Measurements from ENCODE around the gene SP2. TPM values are rescaled to one million over a fixed set of nuclear protein-coding genes. Genes with fewer than 3 reads are reported as not detected.

SP2 gene
- total RNA-seq, 2 experiments from 2014 or later, result 17.4 to 19.5 TPM

DNA sequence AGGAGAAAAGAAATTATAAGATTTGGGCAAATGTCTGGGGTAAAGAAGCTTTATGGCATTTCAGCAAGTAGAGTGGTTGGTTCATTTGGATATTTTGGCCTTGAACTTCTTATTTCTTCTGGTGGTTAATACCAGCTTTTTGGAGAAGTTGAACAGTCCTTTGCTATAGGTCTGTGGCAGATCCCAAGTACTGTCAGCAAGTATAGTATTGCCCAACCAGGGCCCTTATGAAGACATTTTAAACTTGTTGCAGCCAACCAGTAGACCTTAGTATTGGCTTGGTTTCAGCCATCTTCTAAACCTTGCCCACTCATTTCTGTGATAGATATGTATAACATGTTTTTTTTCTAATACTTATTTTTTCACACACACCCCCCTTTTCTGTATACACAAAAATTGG, 2.2 kb downstream of the SP2 start:
- Mint-ChIP-seq H3K4me3 (no peak overlapping the region), H3K4me1 (ENCODE audit: low read depth) (peaks cover 49% of the 10 kb centered on the region), H3K9me3 (no peaks in the 10 kb centered on the region), H3K36me3 (ENCODE audit: low read depth) (peaks cover 11% of the 10 kb centered on the region), H3K27ac (no peak overlapping the region), H3K27me3 (ENCODE audit: low read depth) (no peaks in the 10 kb centered on the region)
- CTCF ChIA-PET, result no interaction called here
- intact Hi-C loops (cut with micrococcal nuclease), result loop anchor here (5.0 kb wide), 1 partner anchor 114 kb away; no protein-coding TSS in a partner anchor
- no peak for DNase-seq

DNA sequence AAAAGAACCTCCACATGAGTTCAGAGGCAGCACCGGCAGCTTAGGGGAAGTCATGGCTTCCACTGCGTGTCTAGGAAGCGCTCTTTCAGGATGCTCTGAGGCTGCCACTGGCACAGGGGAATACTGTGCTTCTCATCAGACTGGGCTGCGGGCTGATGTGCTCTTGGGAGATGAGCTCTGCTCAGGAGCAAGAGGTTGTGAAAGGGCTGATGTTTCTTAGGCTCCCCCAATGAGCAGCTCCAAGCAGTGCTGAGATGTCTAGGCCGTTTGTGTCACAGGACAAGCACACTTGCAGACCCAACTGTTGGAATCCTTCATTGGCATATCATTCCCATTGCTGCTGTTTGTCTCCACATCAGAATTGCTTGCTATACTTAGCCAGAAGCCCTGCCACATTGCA, 3.6 kb downstream of the SP2 start:
- DNase-seq, result no peak
- CTCF ChIA-PET, result no interaction called here
- Mint-ChIP-seq H3K27ac (no peak overlapping the region), H3K27me3 (ENCODE audit: low read depth) (no peaks in the 10 kb centered on the region), H3K4me3 (no peak overlapping the region), H3K9me3 (no peaks in the 10 kb centered on the region), H3K36me3 (ENCODE audit: low read depth) (peaks cover 14% of the 10 kb centered on the region), H3K4me1 (ENCODE audit: low read depth) (peaks cover 44% of the 10 kb centered on the region)
- intact Hi-C loops (cut with micrococcal nuclease), result loop anchor here (5.0 kb wide), 1 partner anchor 113 kb away; no protein-coding TSS in a partner anchor

GRCh38 chr17:47901423-47901822, 5.4 kb downstream of the SP2 start:
- Mint-ChIP-seq H3K4me3 (no peak overlapping the region), H3K9me3 (no peaks in the 10 kb centered on the region), H3K36me3 (ENCODE audit: low read depth) (peaks cover 16% of the 10 kb centered on the region), H3K4me1 (ENCODE audit: low read depth) (peaks cover 43% of the 10 kb centered on the region), H3K27me3 (ENCODE audit: low read depth) (no peaks in the 10 kb centered on the region), H3K27ac (no peak overlapping the region)
- DNase-seq, result no peak
- intact Hi-C loops (cut with micrococcal nuclease), result no loop called here
- CTCF ChIA-PET, result interaction anchor here (0.8 to 1.2 kb wide), 2 partner anchors 11 to 119 kb away, joined by 4 to 5 read pairs; no protein-coding TSS in a partner anchor

- CTCF ChIA-PET, result interaction anchor here (0.9 kb wide), 1 partner anchor 47 kb away, joined by 3 read pairs; no protein-coding TSS in a partner anchor
- Mint-ChIP-seq H3K4me3 (no peak overlapping the region), H3K9me3 (no peaks in the 10 kb centered on the region), H3K27ac (no peak overlapping the region), H3K27me3 (ENCODE audit: low read depth) (no peaks in the 10 kb centered on the region), H3K4me1 (ENCODE audit: low read depth) (peaks cover 39% of the 10 kb centered on the region), H3K36me3 (ENCODE audit: low read depth) (peaks cover 11% of the 10 kb centered on the region)
- intact Hi-C loops (cut with micrococcal nuclease), result no loop called here
- DNase-seq, result no peak
These were observed 6.2 kb downstream of the SP2 start for GRCh38 chr17:47902039-47902744.

DNA sequence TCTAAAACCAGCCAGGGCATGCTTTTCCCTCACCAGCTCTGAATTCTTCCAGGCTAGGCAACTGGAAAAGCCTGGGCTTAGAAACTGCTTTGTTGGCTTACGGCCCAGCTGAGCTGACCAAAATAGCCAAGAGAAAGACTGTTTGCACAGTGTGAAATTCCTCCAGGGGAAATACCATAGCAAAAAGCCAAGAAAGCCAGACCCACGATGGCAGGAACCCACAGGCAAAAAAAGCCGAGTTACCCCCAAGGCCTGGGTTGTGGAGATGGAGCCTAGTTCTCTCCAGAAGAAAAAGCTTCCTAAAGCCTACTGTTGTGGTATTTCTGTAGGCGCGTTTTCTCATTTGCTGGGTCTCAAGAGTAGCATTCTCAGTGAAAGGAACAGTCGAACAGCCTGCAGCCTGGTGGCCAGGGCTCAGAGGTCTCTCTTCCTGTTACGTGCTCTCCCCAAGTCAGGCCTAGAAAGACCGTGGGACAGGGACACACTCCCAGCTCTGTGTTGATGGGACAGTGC, 9.2 kb downstream of the SP2 start:
- no peak for DNase-seq
- peaks cover 12% of the 10 kb centered on the region for H3K36me3 Mint-ChIP-seq (ENCODE audit: low read depth)
- H3K4me1 Mint-ChIP-seq (ENCODE audit: low read depth), result peaks cover 23% of the 10 kb centered on the region

DNA sequence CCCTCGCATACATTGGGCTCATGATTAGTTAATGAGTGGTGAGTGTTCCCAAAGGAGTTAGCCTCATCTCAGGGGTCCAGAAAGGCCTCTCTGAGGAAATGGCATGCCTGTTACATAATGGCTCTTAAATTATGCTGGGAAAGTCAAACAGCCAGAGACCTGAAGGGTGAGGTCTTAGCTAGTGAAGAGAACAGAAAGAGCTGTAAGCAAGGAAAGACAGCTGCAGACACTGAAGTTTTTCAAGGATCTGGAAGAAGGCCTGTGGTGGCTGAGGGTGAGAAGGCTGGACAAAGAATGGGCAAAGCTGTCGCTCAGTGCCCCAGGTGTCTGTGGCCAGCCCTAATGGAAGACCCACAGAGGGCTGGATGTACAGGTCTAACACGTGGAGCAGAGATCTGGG, 10.4 kb downstream of the SP2 start:
- Mint-ChIP-seq H3K36me3 (ENCODE audit: low read depth) (peaks cover 12% of the 10 kb centered on the region), H3K4me3 (no peak overlapping the region), H3K27me3 (ENCODE audit: low read depth) (no peaks in the 10 kb centered on the region), H3K9me3 (no peaks in the 10 kb centered on the region), H3K27ac (no peak overlapping the region), H3K4me1 (ENCODE audit: low read depth) (peaks cover 23% of the 10 kb centered on the region)
- intact Hi-C loops (cut with micrococcal nuclease), result no loop called here
- CTCF ChIA-PET, result interaction anchor here (1.7 kb wide), 1 partner anchor 40 kb away, joined by 6 read pairs; no protein-coding TSS in a partner anchor
- DNase-seq, result no peak

More for the DNA sequence above, 9.2 kb downstream of the SP2 start:
- no peaks in the 10 kb centered on the region for H3K27me3 Mint-ChIP-seq (ENCODE audit: low read depth)
- H3K9me3 Mint-ChIP-seq, result no peaks in the 10 kb centered on the region
- CTCF ChIA-PET, result interaction anchor here (1.0 to 2.5 kb wide), 5 partner anchors 15 to 64 kb away, joined by 3 to 12 read pairs (median 6); partner anchors contain the start of gene SCRN2
- intact Hi-C loops (cut with micrococcal nuclease), result no loop called here
- no peak overlapping the region for H3K4me3 Mint-ChIP-seq
- no peak overlapping the region for H3K27ac Mint-ChIP-seq

DNA sequence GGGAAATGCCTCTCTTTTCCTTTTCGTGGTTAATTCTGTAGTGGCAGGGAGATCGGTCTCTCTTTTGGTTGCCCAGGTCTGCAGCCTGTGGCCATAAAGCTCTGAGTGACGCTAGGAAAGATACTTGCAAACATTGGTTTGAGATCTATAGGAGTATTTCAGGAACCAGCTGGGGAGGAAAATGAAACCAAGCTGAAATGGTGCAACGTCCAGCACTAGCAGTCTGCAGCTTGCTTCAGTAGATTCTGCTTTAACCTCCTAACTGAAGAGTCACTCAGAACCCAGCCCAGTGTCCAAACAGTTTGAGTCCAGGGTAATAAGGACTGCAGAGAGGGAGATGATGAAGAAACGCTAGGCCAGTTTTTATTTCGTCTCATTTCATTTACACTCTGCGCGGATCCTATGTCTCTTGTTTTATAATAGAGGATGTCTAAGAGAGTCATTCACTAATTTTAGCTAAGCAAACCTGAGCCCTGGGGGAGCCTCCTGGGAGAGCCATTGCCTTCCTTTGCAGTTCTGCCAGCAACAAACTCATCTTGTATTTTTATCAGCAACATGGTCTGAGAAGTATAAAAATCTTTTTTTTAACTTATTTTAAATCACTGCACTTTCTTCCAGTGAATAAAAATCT, 12.0 kb downstream of the SP2 start:
- no peaks in the 10 kb centered on the region for H3K9me3 Mint-ChIP-seq
- intact Hi-C loops (cut with micrococcal nuclease), result no loop called here
- DNase-seq, result no peak
- no peaks in the 10 kb centered on the region for H3K27me3 Mint-ChIP-seq (ENCODE audit: low read depth)
- CTCF ChIA-PET, result interaction anchor here (1.3 kb wide), 1 partner anchor 18 kb away, joined by 3 read pairs; no protein-coding TSS in a partner anchor
- H3K27ac Mint-ChIP-seq, result no peak overlapping the region
- H3K36me3 Mint-ChIP-seq (ENCODE audit: low read depth), result peaks cover 10% of the 10 kb centered on the region
- H3K4me1 Mint-ChIP-seq (ENCODE audit: low read depth), result peaks cover 16% of the 10 kb centered on the region
- H3K4me3 Mint-ChIP-seq, result no peak overlapping the region

DNA sequence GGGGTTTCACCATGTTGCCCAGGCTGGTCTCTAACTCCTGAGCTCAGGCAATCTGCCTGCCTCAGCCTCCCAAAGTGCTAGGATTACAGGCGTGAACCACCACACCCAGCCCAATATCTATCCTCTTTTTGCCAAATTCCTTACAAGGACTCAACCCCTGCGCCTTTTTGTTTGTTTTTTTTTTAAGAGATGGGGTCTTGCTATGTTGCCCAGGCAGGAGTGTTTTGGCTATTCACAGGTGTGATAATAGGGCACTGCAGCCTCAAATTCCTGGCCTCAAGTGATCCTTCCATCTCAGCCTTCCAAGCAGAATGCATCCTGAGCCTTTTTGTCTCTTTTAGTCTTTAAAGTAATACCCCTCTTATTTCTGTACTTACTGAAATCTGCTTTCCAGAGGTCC, 17.0 kb downstream of the SP2 start:
- no peaks in the 10 kb centered on the region for H3K27me3 Mint-ChIP-seq (ENCODE audit: low read depth)
- intact Hi-C loops (cut with micrococcal nuclease), result no loop called here
- peaks cover 9% of the 10 kb centered on the region for H3K36me3 Mint-ChIP-seq (ENCODE audit: low read depth)
- no peak overlapping the region for H3K27ac Mint-ChIP-seq
- H3K9me3 Mint-ChIP-seq, result no peaks in the 10 kb centered on the region
- CTCF ChIA-PET, result interaction anchor here (1.5 kb wide), 1 partner anchor 23 kb away, joined by 4 read pairs; no protein-coding TSS in a partner anchor
- H3K4me1 Mint-ChIP-seq (ENCODE audit: low read depth), result peaks cover 9% of the 10 kb centered on the region
- no peak overlapping the region for H3K4me3 Mint-ChIP-seq
- no peak for DNase-seq

DNA sequence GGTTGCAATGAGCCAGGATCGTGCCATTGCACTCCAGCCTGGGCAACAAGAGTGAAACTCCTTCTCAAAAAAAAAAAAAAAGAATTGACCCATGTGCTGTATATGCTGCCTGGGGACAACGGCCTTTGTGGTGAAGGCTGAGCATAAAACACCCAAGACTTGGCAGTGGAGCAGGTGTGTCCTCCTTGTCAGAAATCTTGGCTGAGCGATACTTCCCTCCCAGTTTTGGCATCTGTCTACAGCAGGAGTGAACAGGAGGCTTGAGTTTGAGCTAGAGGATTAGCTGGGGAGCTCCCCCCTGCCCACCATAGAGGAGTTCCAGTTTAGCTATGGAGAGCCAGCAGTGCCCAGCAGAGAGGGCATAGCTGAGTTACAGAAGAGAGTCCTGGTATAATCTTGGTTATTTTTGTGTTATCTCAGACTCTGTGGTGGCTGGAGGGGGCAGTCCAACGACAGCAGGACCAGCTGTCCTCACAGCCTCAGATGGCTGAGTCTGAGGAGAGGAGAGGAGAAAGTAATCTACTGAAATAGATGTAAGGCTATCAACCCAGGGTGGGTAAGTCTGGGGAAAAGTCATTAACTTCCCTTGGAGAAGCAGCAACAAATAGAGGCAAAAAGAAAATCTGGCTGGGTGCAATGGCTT, 18.4 kb downstream of the SP2 start:
- Mint-ChIP-seq H3K36me3 (ENCODE audit: low read depth) (peaks cover 5% of the 10 kb centered on the region), H3K9me3 (no peaks in the 10 kb centered on the region), H3K27me3 (ENCODE audit: low read depth) (no peaks in the 10 kb centered on the region), H3K27ac (no peak overlapping the region), H3K4me3 (no peak overlapping the region), H3K4me1 (ENCODE audit: low read depth) (peaks cover 9% of the 10 kb centered on the region)
- CTCF ChIA-PET, result interaction anchor here (1.5 kb wide), 1 partner anchor 25 kb away, joined by 4 read pairs; no protein-coding TSS in a partner anchor
- no peak for DNase-seq
- intact Hi-C loops (cut with micrococcal nuclease), result no loop called here

DNA sequence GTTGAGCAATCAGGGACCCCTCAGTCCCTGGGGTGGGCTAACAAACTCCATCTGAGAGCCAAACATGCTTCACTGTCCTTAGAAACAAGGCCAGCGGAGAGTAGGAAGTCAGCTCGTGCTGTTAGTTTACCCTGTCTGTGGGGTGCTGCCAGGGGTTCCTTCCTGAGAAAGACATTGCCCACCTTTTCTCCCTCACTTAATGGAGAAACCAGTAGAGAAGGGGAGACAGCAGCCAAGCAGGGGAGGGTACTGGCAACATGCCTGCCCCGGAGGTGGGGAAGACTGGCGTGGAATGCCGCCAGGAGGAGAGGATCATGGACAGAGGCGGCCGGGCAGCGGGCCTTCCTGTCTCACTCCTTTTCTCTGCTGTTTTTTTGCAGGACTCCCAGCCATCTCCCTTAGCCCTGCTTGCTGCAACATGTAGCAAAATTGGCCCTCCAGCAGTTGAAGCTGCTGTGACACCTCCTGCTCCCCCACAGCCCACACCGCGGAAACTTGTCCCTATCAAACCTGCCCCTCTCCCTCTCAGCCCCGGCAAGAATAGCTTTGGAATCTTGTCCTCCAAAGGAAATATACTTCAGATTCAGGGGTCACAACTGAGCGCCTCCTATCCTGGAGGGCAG, 19.9 kb downstream of the SP2 start:
- DNase-seq, result no peak
- CTCF ChIA-PET, result interaction anchor here (1.4 kb wide), 1 partner anchor 31 kb away, joined by 3 read pairs; no protein-coding TSS in a partner anchor
- H3K9me3 Mint-ChIP-seq, result no peaks in the 10 kb centered on the region
- H3K36me3 Mint-ChIP-seq (ENCODE audit: low read depth), result peaks cover 7% of the 10 kb centered on the region
- peaks cover 10% of the 10 kb centered on the region for H3K4me1 Mint-ChIP-seq (ENCODE audit: low read depth)
- no peak overlapping the region for H3K4me3 Mint-ChIP-seq
- H3K27me3 Mint-ChIP-seq (ENCODE audit: low read depth), result no peaks in the 10 kb centered on the region
- no peak overlapping the region for H3K27ac Mint-ChIP-seq
- intact Hi-C loops (cut with micrococcal nuclease), result no loop called here

- H3K27ac Mint-ChIP-seq, result no peak overlapping the region
These were observed 20.6 kb downstream of the SP2 start for GRCh38 chr17:47916489-47917208.

More at GRCh38 chr17:47916489-47917208, 20.6 kb downstream of the SP2 start:
- Mint-ChIP-seq H3K36me3 (ENCODE audit: low read depth) (peaks cover 7% of the 10 kb centered on the region), H3K27me3 (ENCODE audit: low read depth) (no peaks in the 10 kb centered on the region), H3K4me3 (no peak overlapping the region), H3K9me3 (no peaks in the 10 kb centered on the region), H3K4me1 (ENCODE audit: low read depth) (peaks cover 10% of the 10 kb centered on the region)
- DNase-seq, result no peak
- CTCF ChIA-PET, result interaction anchor here (1.4 kb wide), 1 partner anchor 30 kb away, joined by 3 read pairs; no protein-coding TSS in a partner anchor
- intact Hi-C loops (cut with micrococcal nuclease), result no loop called here

Measured in activated naive CD4-positive, alpha-beta T cell treated with anti-CD3 and anti-CD28 coated beads for 36 hours (primary cell).